Fibroblast of pulmonary artery (primary cell): ENCODE data around the gene CBFA2T3.

Source experiments
- DNase-seq: peaks from one replicate; pipeline ENCODE4 v3.0.0-alpha.2; 2010; ENCODE audit warnings: low read depth
- H3K4me3 ChIP-seq: replicated peaks from 2 replicates; pipeline ENCODE4 v1.5.1; 2011; ENCODE audit warnings: low read depth, mild to moderate bottlenecking, control low read depth, low read length, moderate library complexity
- CTCF ChIP-seq: IDR thresholded peaks from 2 replicates; pipeline ENCODE4 v1.5.1; 2011; ENCODE audit warnings: mild to moderate bottlenecking, control low read depth, low read length, inconsistent platforms; ENCODE audit errors: missing control alignments

CBFA2T3 gene

GRCh38 chr16:88945473-88945872 is 31.5 kb downstream of the CBFA2T3 start:
- no peak for DNase-seq
- no peak for TF ChIP-seq CTCF
- no peak overlapping the region for H3K4me3 ChIP-seq

- no peak overlapping the region for H3K4me3 ChIP-seq
- no peak for TF ChIP-seq CTCF
- no peak for DNase-seq
Measured at GRCh38 chr16:88943741-88944140, 33.3 kb downstream of the CBFA2T3 start.

GRCh38 chr16:88943131-88943664 is 33.8 kb downstream of the CBFA2T3 start:
- no peak for TF ChIP-seq CTCF
- no peak for DNase-seq
- H3K4me3 ChIP-seq, result no peak overlapping the region

GRCh38 chr16:88941913-88942909 is 34.8 kb downstream of the CBFA2T3 start:
- DNase-seq, result peak; percentile 12
- H3K4me3 ChIP-seq, result no peak overlapping the region
- peak; percentile 7 for TF ChIP-seq CTCF

- DNase-seq, result no peak
- no peak for TF ChIP-seq CTCF
- no peak overlapping the region for H3K4me3 ChIP-seq
Measured at GRCh38 chr16:88940862-88941817, 35.9 kb downstream of the CBFA2T3 start.

GRCh38 chr16:88939972-88940861 is 36.8 kb downstream of the CBFA2T3 start:
- no peak for TF ChIP-seq CTCF
- no peak overlapping the region for H3K4me3 ChIP-seq
- DNase-seq, result no peak
